ENCODE data around the gene ACTR3C.

GRCh38 chr7:150313870-150314269 lies 9.5 kb downstream of the ACTR3C start:
- TF ChIP-seq CTCF (IDR thresholded peaks at IDR 0.05) (no peak), EZH2phosphoT487 (IDR thresholded peaks at IDR 0.05; ENCODE audit: borderline replicate concordance, low read depth) (no peak), JUND (IDR thresholded peaks at IDR 0.05) (no peak), POLR2AphosphoS5 (IDR thresholded peaks at IDR 0.05; ENCODE audit: low read depth, low read length) (no peak), YY1 (IDR thresholded peaks at IDR 0.05; ENCODE audit: low read depth) (no peak), ELF1 (IDR thresholded peaks at IDR 0.05) (no peak), ZBTB33 (IDR thresholded peaks at IDR 0.05; ENCODE audit: borderline replicate concordance, low read depth) (no peak), RXRA (IDR thresholded peaks at IDR 0.05; ENCODE audit: borderline replicate concordance, low read depth) (no peak), RCOR1 (IDR thresholded peaks at IDR 0.05; ENCODE audit: low read length) (no peak), USF2 (IDR thresholded peaks at IDR 0.05; ENCODE audit: borderline replicate concordance, low read depth, low read length) (no peak), FOSL2 (IDR thresholded peaks at IDR 0.05; ENCODE audit: borderline replicate concordance, low read depth) (no peak), SIN3A (IDR thresholded peaks at IDR 0.05; ENCODE audit: borderline replicate concordance, low read depth, low read length) (no peak)
